Measurements from ENCODE around the gene HES7.

GRCh38 chr17:8103549-8103948 is 20.4 kb downstream of the HES7 start:
- TF ChIP-seq POLR2A (IDR thresholded peaks at IDR 0.05): no peak
- no peak for TF ChIP-seq CTCF (IDR thresholded peaks at IDR 0.05)

Measured in lower leg skin (tissue), 3 donors.